Measurements from ENCODE around the gene NUP58.

GRCh38 chr13:25306671-25307464 lies 5.4 kb downstream of the NUP58 start:
- TF ChIP-seq POLR2AphosphoS5 (IDR thresholded peaks at IDR 0.05; ENCODE audit: low read depth, low read length) (no peak), POLR2A (IDR thresholded peaks at IDR 0.05; ENCODE audit: low read depth, low read length) (no peak), TAF1 (IDR thresholded peaks at IDR 0.05; ENCODE audit: borderline replicate concordance, low read depth, low read length) (no peak)
